ENCODE measurements around the gene RABGEF1.
A peak's percentile ranks its signal among the peaks of the same experiment; 100 is the strongest.
"Not testable (repeated sequence)": the region's sequence is repeated elsewhere in the genome, so short reads cannot be mapped to it uniquely, and the experiment has no call there.

RABGEF1 gene

GRCh38 chr7:66800591-66800990 lies 60.1 kb downstream of the RABGEF1 start:
- no peak overlapping the region for H3K4me3 ChIP-seq (ENCODE audit: control insufficient read depth, low read depth, low read length)
- no peak for TF ChIP-seq CTCF (IDR thresholded peaks at IDR 0.05; ENCODE audit: control insufficient read depth, insufficient read depth, low read depth, low read length, missing control alignments)
- DNase-seq (ENCODE audit: low read depth) = no peak

- H3K4me3 ChIP-seq (ENCODE audit: control insufficient read depth, low read depth, low read length) = no peak overlapping the region
- TF ChIP-seq CTCF (IDR thresholded peaks at IDR 0.05; ENCODE audit: control insufficient read depth, insufficient read depth, low read depth, low read length, missing control alignments) = peak; percentile 2
- DNase-seq (ENCODE audit: low read depth) = no peak
Measured at GRCh38 chr7:66804001-66804400, 63.5 kb downstream of the RABGEF1 start.

- H3K4me3 ChIP-seq (ENCODE audit: control insufficient read depth, low read depth, low read length) = no peak overlapping the region
- DNase-seq (ENCODE audit: low read depth) = no peak
- no peak for TF ChIP-seq CTCF (IDR thresholded peaks at IDR 0.05; ENCODE audit: control insufficient read depth, insufficient read depth, low read depth, low read length, missing control alignments)
Measured at GRCh38 chr7:66807736-66808135, 67.2 kb downstream of the RABGEF1 start.

GRCh38 chr7:66810716-66811115 lies 70.2 kb downstream of the RABGEF1 start:
- TF ChIP-seq CTCF (IDR thresholded peaks at IDR 0.05; ENCODE audit: control insufficient read depth, insufficient read depth, low read depth, low read length, missing control alignments) = no peak
- DNase-seq (ENCODE audit: low read depth) = no peak
- no peak overlapping the region for H3K4me3 ChIP-seq (ENCODE audit: control insufficient read depth, low read depth, low read length)

- not testable (repeated sequence) for H3K4me3 ChIP-seq (ENCODE audit: control insufficient read depth, low read depth, low read length); DNase-seq (ENCODE audit: low read depth)
Measured at GRCh38 chr7:66815186-66815875, 74.8 kb downstream of the RABGEF1 start.

GRCh38 chr7:66815951-66816350 lies 75.4 kb downstream of the RABGEF1 start:
- TF ChIP-seq CTCF (IDR thresholded peaks at IDR 0.05; ENCODE audit: control insufficient read depth, insufficient read depth, low read depth, low read length, missing control alignments) = no peak
- no peak for DNase-seq (ENCODE audit: low read depth)
- H3K4me3 ChIP-seq (ENCODE audit: control insufficient read depth, low read depth, low read length) = no peak overlapping the region

- not testable (repeated sequence) for DNase-seq (ENCODE audit: low read depth); H3K4me3 ChIP-seq (ENCODE audit: control insufficient read depth, low read depth, low read length)
Measured at GRCh38 chr7:66816658-66817057, 76.1 kb downstream of the RABGEF1 start.

GRCh38 chr7:66817208-66817795 lies 76.8 kb downstream of the RABGEF1 start:
- not testable (repeated sequence) for H3K4me3 ChIP-seq (ENCODE audit: control insufficient read depth, low read depth, low read length); DNase-seq (ENCODE audit: low read depth)

GRCh38 chr7:66817956-66818355 lies 77.4 kb downstream of the RABGEF1 start:
- not testable (repeated sequence) for DNase-seq (ENCODE audit: low read depth); H3K4me3 ChIP-seq (ENCODE audit: control insufficient read depth, low read depth, low read length)
